GM20431 (cell line): ENCODE results near the gene CBX4.
"Not testable (repeated sequence)": the region's sequence is repeated elsewhere in the genome, so short reads cannot be mapped to it uniquely, and the experiment has no call there.

Experiments
- in situ Hi-C: fragments of 300-500 bp; cut with MseI, MboI; formaldehyde crosslinking; loops from one replicate; pipeline ENCODE4 v1.15.0; 2020; ENCODE audit warnings: low sequenced_read_pairs; ENCODE audit not compliant: unreplicated experiment

Gene CBX4

DNA sequence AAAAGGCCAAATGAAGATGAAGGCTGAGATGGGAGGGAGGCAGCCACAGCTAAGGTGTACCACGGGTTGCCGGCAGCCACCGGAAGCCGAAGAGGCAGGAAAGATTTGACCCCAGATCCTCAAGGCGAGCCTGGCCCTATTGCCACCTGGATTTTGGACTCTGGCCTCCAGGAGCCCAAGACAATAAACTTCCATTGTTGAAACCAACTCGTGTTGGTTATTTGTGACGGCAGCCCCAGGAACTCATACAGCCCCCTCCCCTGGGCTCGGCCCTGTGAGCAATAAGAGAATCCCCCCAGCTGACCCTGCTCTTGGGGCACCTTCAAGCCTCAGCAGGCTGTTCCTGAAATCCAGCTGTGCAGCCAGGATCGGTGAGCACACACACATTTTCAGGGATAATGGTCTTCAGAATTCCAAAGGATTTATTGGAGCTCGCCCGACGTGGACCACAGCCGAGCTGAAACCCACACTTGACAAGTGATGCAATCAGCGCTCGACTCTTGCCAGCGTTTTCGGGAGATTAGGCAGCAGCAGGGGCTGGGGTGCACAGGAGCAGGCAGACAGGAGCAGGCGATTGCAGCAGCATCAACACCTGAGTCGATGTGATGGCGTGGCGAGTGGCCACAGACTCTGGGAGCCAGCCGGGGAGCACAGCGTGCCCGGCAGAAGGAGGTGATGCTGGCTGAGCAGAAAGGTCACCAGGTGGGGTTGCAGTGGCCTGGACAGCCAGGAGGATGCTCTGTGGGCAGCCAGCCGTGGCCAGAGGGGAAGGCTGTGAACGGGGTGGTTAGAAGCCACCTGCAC, 22.4 kb upstream of the CBX4 start:
- in situ Hi-C loops, result no loop called here

DNA sequence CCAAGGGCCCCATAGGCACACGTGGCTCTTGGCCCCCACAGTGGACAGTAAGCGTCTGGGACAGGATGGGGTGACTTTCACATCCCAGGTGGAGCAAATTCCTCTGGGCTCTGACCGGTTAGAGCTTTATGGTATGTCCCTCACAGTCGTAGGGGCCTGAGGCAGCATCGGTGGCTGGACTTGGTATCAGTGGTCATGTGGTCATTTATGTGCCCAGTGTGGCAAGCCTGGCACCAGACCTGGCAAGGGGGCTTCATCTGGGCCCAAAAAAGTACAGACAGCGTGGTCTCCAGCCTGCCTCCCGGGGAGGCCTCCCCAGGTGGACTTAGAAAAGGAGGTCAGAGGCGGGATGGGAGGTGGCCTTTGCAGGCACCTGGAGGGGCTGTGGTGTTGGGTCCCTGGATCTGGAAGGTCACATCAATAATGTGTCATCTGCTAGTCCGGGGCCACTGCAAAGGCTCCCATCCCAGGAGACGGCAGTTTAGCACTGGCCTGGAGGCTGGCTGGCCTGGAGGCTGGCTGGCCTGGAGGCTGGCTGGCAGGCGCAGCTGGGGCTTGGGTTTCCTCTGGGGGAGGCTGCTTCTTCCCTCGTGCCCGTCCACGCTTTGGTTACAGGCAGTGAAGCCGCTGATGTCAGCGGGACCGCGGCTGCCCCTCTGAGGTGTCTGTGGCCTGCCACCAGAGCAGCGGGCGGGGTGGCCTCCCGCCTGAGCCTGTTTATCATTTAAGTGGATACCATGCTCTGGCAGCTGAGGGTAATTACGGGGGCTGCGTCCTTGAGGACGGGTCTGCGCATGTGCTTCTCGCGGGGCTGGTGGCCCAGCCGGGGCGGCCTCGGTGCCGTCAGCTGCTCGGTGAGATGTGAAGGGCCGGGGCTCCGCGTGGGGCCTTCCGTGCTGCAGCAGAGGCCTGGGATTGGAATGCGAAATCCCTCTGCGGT, 20.7 kb upstream of the CBX4 start:
- in situ Hi-C loops, result no loop called here

- in situ Hi-C loops, result no loop called here
These were observed 17.9 kb upstream of the CBX4 start for GRCh38 chr17:79857095-79857494.

DNA sequence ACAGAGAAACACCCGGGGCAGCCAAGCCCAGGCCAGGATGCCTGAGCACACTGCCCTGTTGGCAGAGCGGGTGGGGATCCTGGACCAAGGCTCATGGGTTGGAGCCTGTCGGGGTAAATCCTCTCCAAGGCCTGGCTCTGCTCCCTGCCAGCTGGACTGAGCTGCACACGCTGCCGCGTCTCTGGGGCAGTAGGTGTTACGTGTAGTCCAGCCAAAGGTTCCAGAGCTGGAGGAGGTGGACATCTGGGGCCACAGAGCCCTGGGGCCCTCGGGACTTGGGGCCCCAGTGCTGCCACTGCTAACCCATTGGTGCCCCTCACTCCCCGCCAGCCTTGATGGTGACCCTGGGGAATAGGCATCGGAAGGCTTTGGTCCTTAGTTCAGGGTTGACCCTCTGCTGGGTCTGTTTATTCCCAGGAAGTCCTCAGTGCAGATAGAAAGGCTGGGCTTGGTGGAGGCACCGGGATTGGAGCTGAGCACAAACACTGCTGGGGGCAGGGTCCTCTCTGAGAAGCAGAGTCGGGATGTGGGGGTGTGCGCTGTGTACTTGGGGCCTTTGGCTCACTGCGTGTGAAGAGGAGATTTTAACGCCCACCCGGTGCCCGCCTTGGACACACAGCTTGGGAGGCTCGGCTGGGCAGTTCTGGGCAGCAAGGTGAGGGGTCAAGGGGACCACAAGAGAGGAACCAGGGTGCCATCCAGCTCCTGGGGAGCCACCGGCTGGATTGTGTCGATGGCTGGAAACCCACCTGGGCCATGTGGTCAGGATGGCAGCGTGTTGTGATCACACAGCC, 16.3 kb upstream of the CBX4 start:
- in situ Hi-C loops, result no loop called here

GRCh38 chr17:79854080-79855060, 15.1 kb upstream of the CBX4 start:
- in situ Hi-C loops, result no loop called here

- in situ Hi-C loops, result not testable (repeated sequence)
These were observed 13.9 kb upstream of the CBX4 start for GRCh38 chr17:79853168-79853567.

- in situ Hi-C loops, result no loop called here
These were observed 13.5 kb upstream of the CBX4 start for GRCh38 chr17:79852748-79853147.

GRCh38 chr17:79851461-79851817, 12.2 kb upstream of the CBX4 start:
- in situ Hi-C loops, result no loop called here

DNA sequence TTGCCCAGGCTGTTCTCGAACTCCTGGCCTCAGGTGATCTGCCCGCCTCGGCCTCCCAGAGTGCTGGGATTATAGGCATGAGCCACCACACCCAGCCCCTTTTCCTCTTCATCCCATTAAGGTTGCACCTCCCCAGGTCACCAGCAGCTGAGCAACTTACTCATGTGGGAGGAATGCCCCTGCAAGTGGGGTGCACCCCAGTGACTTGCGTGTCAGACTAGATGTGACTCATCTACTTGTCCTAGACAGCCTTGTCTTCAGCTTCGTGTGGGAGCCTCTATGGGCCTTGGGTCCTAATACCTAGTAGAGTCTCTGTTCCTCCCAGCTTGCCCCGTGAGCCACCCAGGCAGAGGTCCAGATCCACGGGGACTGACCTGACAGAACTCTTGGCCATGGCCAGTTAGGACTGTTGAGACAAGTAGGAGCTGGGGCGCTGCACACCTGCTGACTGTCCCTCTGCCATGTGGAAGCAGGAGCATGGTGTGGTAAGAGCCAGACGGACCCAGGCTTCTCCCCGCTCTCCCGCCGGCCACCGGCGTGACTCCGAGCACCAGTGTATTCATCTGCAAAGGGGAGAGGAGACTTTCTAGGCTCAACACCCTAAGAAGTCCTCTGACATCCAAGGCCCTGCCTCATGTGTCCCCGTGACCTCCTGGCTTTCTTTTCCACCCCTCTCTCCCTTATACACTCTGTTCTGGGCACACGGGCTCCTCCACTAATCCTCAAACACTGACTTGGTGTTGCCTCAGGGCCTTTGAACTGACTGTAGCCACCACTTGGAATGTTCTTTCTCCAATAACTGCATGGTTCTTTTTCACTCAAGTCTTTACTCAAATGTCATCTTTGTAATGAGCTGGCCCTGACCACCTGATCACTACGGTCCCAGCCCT, 11.6 kb upstream of the CBX4 start:
- in situ Hi-C loops, result no loop called here

DNA sequence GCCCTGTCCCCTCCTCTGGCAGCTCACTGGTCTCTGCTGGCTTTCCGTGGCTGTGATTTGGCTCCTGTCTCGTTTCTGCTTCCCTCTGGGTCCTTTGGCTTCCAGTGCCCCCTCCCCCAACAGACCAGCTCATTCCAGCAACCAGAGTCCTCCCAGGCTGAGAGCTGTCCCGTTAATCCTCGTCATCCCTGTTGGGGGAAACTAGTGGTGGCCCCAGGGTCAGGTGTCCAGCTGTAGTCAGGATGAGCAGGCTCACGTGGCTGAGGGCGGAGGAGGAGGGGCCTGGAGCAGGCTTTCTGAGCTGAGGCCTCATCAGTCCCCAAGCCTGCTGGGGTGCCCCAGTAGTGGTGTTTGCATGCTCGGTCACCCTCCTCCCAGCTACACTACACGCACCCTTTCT, 10.7 kb upstream of the CBX4 start:
- in situ Hi-C loops, result no loop called here

GRCh38 chr17:79848370-79848766, 9.1 kb upstream of the CBX4 start:
- in situ Hi-C loops, result no loop called here

DNA sequence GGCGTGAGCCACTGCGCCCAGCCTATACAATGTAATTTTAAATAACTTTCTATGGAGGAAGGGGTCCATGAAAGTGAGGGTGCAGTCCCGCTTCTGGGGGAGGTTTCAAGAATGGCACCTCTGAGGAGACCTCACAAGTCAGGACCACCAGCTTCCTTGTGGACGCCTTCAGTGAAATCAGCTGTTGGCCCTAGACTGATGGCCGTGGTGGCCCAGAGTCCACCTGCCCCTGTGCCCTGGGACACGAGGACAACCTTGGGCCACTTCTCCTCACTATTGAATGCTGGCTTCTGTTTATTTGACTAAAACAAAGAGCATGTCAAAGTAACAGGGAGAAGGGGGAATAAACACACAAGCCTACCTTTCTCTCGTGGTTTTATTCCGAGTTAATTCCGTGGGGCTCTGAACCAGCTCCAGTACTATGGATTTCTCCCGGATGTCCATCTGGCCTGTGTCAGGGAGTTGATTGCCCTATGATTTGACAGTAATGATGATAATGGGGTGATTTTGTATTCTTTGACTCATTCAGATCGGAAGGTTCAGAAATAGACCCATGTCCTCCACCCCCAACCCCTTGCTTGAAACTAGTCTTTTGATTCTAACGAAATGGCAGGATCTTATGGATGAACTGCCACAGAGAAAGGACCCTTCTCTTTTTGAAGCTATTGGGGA, 8.6 kb upstream of the CBX4 start:
- in situ Hi-C loops, result no loop called here

DNA sequence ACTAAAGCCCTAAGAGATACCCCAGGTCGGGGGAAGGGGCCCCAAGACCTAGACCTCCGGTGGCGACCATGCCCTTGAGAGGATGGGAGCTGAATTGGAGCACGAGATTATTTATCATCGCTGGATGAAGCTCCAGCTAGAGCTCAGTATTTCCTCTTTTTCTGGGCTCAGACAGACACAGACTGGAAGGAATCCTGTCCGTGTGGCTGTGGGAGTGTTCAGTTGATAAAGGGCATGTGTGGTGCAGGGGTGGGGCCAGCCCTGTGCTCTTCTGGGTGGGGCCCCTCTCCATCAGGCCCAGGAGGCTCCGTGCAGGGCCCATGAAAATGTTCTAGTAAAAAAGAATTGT, 6.3 kb upstream of the CBX4 start:
- in situ Hi-C loops, result no loop called here

DNA sequence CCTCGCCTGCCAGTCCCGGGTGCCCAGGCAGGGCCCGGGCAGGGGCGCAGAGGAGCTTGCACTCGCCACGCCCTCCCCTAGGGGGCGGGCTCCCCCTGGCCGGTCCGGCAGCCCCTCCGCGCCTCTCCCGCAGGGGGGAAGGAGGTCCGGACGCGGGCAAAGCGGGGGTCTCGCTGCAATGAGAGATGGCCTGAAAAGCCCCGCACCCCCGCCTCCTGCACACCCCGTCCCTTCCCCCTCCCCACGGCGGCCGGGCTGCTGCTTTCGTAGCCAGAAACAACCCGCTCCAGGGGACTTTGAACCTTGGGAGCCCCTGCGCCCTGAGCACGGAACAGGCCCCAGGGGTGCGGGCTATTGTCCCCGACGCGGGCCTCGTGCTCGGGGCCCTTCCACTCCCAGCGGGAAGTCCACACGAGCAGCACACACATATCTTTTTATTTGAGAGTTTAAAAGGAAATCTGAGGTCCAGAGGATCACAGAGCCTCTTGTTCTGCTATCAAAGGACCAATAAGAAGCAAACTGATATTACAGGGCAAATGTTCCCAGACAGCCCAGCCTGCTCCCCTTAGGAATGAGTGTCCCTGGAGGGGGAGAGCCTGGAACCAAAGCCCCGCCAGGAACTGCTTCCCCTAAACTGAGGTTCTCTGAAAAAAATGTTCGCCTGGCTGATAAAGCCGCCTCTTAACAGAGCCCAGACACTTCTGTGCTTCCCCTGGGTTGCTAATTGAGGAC, 5.8 kb upstream of the CBX4 start:
- in situ Hi-C loops, result no loop called here

DNA sequence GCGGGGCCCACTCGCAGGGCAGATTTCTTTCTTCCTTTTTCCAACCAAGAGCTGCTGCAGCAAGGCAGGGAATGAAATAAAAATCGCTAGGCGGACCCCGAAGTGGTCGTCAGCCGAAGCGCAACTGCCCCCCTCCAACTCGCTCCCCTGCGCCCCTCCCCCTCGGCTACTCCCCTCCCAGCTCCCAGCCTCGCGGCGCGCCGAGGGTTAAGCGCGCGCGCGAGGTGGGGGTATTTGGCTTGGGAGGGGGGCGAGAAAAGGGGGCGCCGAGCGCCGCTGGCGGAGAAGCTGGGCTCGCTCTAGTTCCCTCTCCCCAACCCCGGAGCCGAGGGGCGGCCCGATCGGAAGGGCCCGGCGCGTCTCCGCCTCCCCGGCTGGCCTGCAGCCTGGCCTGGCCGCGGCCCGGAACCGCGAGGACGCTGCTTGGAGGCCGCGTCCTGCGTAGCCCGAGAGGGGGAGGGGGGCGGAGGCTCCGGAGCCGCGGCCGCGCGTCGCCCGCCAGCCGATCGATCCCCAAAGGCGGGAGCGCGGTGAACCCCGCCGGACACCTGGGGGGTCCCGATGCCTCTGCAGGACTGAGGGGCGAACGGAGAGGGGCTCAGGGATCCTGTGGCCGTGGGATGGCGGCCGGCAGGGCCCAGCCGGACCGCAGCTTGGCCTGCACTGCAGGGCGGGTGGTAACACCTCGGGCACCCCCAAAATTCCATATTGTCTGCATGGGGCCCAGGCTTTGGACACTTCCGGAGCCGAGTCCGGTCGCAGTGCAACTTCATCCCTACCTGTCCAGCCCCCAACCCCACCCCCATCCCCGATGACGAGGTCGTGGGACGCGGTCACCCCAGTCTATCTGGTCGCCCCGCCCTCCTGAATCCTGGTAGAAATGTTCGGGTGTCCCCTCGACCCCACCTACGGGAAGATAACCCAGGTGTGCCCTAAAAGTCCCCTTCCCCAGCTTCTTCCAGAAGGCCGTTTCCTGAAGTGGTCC, 4.9 kb upstream of the CBX4 start:
- in situ Hi-C loops, result no loop called here

DNA sequence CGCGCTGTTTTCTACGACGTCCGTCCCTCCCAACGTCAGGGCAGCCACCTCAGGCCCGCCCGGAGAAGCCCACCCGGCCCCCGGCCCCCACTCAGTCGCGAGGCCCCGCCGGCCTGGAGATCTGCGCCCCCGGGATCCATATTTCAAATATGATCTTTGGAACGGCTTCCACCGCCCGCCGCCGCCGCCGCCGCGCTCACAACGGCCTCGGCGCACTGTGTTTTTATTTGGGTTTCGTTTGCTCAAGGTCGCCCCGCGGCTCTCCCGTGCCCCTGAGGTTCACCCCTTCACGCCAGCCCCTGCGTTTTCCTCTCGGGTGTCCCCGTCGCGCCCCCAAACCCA, 4.2 kb upstream of the CBX4 start:
- in situ Hi-C loops, result no loop called here
